ENCODE data around the gene SLFN14. TPM values are rescaled to one million over a fixed set of nuclear protein-coding genes. Genes with fewer than 3 reads are reported as not detected.

Gene SLFN14
- polyA plus RNA-seq, 1 experiment, result not detected

- Histone ChIP-seq H3K9me3 (ENCODE audit: control insufficient read depth, insufficient read depth, low read length) (no peaks in the 10 kb centered on the region), H3K27me3 (ENCODE audit: control insufficient read depth, insufficient read depth, low read length) (no peaks in the 10 kb centered on the region), H3K27ac (ENCODE audit: low read depth, low read length) (no peak overlapping the region), H3K4me3 (ENCODE audit: low read depth, low read length) (no peak overlapping the region)
- ChIA-PET POLR2A (no interaction called here), CTCF (interaction anchor here (0.8 kb wide), 1 partner anchor 10 kb away, joined by 4 read pairs; no protein-coding TSS in a partner anchor)
- TF ChIP-seq, protein P1, sequence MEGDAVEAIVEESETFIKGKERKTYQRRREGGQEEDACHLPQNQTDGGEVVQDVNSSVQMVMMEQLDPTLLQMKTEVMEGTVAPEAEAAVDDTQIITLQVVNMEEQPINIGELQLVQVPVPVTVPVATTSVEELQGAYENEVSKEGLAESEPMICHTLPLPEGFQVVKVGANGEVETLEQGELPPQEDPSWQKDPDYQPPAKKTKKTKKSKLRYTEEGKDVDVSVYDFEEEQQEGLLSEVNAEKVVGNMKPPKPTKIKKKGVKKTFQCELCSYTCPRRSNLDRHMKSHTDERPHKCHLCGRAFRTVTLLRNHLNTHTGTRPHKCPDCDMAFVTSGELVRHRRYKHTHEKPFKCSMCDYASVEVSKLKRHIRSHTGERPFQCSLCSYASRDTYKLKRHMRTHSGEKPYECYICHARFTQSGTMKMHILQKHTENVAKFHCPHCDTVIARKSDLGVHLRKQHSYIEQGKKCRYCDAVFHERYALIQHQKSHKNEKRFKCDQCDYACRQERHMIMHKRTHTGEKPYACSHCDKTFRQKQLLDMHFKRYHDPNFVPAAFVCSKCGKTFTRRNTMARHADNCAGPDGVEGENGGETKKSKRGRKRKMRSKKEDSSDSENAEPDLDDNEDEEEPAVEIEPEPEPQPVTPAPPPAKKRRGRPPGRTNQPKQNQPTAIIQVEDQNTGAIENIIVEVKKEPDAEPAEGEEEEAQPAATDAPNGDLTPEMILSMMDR (IDR thresholded peaks at IDR 0.05; ENCODE audit: low read depth, low read length), result no peak
- no peak for DNase-seq (ENCODE audit: low read depth, low spot score)
Measured at GRCh38 chr17:35597604-35598003, 37.0 kb upstream of the SLFN14 start.

DNA sequence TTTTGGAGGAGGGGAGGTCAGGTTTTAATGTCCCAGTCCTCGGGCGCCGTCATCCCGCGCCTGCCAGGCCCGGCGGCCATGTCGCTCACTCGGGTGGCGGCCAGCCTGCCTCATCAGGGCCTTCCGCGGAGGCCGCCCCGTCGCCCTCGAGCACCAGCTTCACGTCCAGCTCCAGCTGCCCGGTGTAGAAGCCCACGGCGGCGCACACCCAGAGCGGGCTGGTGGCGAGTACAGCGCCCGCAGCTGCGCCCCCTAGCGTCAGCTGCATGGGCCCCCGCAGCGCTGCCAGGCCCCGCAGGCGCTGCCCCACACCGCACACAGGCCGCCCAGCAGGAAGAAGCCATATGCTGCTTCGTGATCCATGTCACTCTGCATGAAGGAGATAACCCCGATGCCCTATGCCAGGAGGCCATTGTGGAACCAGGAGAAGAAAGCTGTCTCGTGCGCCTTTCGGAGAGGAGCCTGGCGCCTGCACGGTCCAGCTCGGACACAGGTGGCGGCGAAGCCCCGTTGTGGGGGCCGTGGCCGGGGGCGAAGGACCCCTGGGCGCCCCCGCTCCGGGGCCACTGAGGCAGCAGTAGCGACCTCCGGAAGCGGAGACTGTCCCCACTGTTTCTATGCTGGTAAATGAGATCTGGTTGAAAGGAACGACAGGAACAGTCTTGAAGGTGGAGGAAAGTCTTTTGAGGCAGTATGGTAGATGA is 36.1 kb upstream of the SLFN14 start:
- H3K27me3 ChIP-seq (ENCODE audit: control insufficient read depth, insufficient read depth, low read length), result no peaks in the 10 kb centered on the region
- no peaks in the 10 kb centered on the region for H3K9me3 ChIP-seq (ENCODE audit: control insufficient read depth, insufficient read depth, low read length)
- ChIA-PET POLR2A (interaction anchor here (0.6 kb wide), 1 partner anchor 11 kb away, joined by 3 read pairs; no protein-coding TSS in a partner anchor), CTCF (interaction anchor here (0.7 to 2.1 kb wide), 3 partner anchors 11 to 244 kb away, joined by 3 to 11 read pairs (median 4); no protein-coding TSS in a partner anchor)
- TF ChIP-seq, protein P1 (IDR thresholded peaks at IDR 0.05; ENCODE audit: low read depth, low read length), result no peak
- no peak for DNase-seq (ENCODE audit: low read depth, low spot score)
- H3K27ac ChIP-seq (ENCODE audit: low read depth, low read length), result no peak overlapping the region
- H3K4me3 ChIP-seq (ENCODE audit: low read depth, low read length), result no peak overlapping the region

DNA sequence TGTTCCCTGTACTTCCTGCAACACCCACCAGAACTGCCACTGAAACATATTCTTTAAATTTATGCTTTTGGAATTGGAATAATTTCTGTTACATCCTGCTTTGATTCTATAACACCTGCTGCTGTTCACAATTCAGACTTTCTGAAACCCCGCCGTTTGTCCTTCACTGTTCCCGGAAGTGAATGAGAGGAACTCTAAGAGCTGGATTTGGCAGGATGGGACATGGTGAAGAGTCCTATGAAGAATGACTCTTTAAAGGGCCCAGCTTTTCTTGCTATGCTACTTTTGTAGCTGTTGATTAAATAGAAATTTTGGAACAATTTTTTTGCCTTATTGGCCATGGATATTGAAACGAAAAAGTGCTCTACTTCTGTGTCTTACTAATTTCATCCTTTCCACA is 35.5 kb upstream of the SLFN14 start:
- POLR2A ChIA-PET, result interaction anchor here (0.6 kb wide), 1 partner anchor 11 kb away, joined by 3 read pairs; no protein-coding TSS in a partner anchor
- H3K4me3 ChIP-seq (ENCODE audit: low read depth, low read length), result no peak overlapping the region
- CTCF ChIA-PET, result interaction anchor here (0.7 to 2.1 kb wide), 3 partner anchors 17 to 245 kb away, joined by 3 to 11 read pairs (median 5); no protein-coding TSS in a partner anchor
- H3K27ac ChIP-seq (ENCODE audit: low read depth, low read length), result no peak overlapping the region
- DNase-seq (ENCODE audit: low read depth, low spot score), result no peak
- TF ChIP-seq, protein P1 (IDR thresholded peaks at IDR 0.05; ENCODE audit: low read depth, low read length), result no peak
- no peaks in the 10 kb centered on the region for H3K27me3 ChIP-seq (ENCODE audit: control insufficient read depth, insufficient read depth, low read length)
- H3K9me3 ChIP-seq (ENCODE audit: control insufficient read depth, insufficient read depth, low read length), result no peaks in the 10 kb centered on the region

DNA sequence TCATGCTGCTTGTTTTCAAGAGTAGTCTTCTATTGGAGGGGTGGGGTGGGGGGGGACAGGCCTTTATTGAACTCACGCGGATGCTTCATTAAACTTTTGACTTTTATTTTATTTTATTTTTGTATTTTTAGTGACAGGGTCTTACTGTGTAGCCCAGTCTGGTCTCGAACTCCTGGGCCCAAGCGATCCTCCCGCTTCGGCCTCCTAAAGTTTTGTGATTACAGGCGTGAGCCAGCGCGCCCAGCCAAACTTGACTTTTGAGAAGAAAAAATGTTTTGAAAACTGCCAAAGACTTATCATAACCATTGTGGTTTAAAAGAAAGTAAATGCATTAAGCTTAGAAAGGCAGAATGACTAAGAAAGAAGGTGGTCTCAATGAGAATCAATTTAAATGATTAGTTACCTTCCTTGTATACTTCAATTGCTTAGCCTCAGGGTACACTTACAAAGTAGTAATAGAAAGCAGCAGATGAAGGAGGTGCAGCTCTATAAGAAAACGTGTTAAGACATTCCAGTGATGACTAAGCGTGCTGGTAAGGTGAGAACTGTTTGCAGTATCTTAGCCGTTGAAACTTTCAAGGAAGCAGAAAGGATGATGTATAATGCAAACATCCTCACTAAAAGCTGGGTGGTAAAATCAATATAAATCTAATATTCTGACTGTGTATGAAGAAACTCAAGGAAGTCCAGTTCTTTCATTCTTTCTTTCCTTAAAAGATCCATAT is 27.7 kb upstream of the SLFN14 start:
- H3K27ac ChIP-seq (ENCODE audit: low read depth, low read length), result no peak overlapping the region
- peaks cover 2% of the 10 kb centered on the region for H3K27me3 ChIP-seq (ENCODE audit: control insufficient read depth, insufficient read depth, low read length)
- TF ChIP-seq, protein P1 (IDR thresholded peaks at IDR 0.05; ENCODE audit: low read depth, low read length), result no peak
- ChIA-PET CTCF (interaction anchor here (1.0 to 4.1 kb wide), 6 partner anchors 25 to 276 kb away, joined by 3 to 21 read pairs (median 7); no protein-coding TSS in a partner anchor), POLR2A (interaction anchor here (2.2 to 3.3 kb wide), 2 partner anchors 10 to 19 kb away, joined by 9 to 15 read pairs; partner anchors contain the start of gene PEX12)
- H3K9me3 ChIP-seq (ENCODE audit: control insufficient read depth, insufficient read depth, low read length), result no peaks in the 10 kb centered on the region
- H3K4me3 ChIP-seq (ENCODE audit: low read depth, low read length), result peak overlapping the region; percentile 99
- no peak for DNase-seq (ENCODE audit: low read depth, low spot score)

Measured in AG04450 (cell line).